Activated CD4-positive, CD25-positive, alpha-beta regulatory T cell treated with anti-CD3 and anti-CD28 coated beads, Interleukin-2, amount 50 U/mL, for 72 hours (primary cell): Measurements from ENCODE around the gene KRTAP10-12.

ENCODE experiments used
- DNase-seq: peaks from one replicate; pipeline ENCODE4 v3.0.0; 2021

KRTAP10-12 gene

DNA sequence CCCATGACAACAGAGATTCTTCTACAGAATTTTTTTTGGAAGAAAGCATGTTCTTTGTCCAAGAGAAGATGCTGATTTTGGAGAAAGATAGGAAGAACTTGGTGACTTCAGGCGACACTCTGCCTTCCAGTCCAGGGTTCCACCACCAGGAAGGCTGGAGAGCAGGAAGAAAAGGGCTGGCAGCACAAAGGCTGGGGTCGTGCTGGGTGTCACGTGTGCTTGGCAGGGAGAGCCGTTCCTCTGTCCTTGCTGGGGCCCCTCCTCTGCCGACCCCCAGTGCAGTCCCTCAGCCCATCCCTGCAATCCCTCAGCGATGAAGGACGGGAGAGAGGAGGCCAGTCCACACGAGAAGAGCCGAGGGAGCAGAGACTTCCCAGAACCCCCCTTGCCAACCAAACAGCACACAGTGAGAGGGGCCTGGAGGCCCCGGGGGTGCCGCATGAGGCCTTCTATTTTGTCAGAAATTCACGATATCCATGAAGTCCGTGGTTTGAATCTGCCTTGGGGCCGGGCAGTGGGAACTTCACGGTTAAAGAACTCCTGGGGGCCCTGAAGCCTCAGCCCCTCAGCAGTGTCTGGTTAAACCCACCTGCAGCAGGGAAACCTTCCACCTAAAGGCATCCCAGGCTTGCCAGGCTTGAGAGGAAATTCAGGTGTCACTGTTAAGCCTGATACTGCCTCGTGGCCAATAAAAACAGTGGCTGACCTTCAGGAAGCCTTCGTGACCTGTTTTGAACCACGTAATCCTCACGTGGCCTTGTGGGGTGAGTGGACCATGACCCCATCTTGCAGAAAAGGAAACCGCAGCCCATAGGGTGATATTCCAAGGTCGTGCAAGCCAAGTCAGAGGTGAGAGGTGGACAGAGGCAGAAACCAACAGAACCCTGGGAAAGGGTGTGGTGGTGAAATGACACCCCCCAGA, 3.4 kb downstream of the KRTAP10-12 start:
- DNase-seq, result peak; percentile 12

DNA sequence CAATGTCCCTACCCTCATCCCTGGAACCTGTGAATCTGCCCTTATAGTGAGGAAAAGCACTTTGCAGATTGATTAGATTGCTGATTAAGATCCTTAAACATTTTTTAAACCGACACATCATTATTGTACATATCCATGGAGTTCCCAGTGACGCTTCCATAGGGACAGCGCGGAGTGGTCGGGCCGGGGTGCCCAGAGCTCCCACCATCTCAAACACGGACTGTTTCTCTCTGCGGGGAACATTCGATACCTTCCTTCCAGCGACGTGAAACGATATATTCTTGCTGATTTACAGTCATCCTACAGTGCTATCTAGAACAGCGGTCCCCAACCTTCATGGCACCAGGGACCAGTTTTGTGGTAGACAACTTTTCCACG, 4.0 kb downstream of the KRTAP10-12 start:
- DNase-seq, result no peak

DNA sequence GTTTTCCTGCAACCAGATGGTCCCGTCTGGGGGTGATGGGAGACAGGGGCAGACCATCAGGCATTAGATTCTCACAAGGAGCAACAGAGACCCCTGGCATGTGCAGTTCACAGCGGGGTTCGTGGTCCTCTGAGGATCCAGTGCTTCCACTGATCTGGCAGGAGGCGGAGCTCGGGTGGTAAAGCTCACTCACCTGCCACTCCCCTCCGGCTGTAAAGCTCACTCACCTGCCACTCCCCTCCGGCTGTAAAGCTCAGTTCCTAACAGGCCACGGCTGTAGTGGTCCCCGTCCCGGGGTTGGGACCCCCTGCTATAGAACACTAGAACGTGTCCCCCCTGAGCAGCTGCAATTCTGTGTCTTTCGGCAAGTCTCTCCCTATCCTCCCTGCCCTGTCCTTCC, 4.6 kb downstream of the KRTAP10-12 start:
- DNase-seq, result no peak

DNA sequence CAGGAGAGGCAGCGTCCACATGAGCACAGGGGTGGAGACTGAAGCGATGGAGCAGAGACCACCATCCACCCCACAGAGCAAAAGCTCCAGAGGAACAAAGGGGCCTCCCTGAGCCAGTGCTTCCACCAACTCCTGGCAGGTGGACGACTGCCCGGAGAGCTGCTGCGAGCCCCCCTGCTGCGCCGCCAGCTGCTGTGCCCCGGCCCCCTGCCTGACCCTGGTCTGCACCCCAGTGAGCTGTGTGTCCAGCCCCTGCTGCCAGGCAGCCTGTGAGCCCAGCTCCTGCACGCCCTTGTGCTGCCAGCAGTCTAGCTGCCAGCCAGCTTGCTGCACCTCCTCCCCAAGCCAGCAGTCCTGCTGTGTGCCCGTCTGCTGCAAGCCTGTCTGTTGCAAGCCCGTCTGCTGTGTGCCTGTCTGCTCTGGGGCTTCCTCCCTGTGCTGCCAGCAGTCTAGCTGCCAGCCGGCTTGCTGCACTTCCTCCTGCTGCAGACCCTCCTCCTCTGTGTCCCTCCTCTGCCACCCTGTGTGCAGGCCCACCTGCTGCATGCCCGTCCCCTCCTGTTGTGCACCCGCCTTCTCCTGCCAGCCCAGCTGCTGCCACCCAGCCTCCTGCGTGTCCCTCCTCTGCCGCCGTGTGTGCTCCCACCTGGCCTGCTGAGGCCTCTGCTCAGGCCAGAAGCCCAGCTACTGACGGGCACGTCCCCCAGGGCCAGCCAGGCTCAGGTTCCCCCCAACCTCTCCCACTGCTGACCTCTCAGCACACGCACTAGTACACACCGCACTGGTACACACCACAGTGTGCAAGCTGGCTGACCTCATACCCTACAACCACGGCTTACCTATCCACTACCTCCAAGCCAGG, 5.4 kb downstream of the KRTAP10-12 start:
- peak; percentile 25 for DNase-seq

DNA sequence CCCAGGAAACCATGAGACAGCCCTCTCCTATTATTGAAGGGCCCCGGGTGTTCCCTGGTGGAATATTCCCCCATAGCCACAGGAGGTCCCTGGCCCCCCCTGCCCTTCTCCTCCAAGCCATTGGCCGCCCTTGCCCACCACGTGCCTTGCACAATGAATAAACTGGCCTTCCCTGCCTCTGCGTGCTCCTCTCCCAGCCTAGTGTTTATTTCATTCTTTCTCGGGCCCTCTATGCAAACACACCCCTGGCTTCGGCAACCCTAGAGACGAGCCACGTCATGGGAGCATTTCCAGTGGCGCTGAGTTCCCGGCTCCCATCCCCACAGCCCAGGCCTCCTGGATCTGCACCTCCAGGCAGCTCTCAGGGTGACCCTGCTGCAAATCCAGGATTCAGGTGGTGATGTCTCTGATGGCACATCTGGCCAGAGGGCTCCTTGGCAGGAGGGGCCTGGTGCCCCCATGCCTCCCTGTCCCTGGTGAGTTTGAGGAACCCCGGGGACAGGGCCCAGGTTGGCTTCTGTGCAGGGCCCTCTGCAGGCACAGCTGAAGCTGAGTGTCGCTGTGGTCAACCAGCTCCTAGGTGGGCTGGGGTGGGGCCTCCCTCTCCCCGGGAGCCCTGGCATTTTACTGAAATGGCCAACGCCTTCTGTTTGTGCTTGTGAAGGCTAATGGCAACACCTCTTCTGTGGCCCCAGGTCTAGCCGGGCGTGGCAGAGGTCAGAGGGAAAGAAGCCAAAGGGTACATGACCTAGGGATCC, 6.2 kb downstream of the KRTAP10-12 start:
- DNase-seq, result peak; percentile 16

DNA sequence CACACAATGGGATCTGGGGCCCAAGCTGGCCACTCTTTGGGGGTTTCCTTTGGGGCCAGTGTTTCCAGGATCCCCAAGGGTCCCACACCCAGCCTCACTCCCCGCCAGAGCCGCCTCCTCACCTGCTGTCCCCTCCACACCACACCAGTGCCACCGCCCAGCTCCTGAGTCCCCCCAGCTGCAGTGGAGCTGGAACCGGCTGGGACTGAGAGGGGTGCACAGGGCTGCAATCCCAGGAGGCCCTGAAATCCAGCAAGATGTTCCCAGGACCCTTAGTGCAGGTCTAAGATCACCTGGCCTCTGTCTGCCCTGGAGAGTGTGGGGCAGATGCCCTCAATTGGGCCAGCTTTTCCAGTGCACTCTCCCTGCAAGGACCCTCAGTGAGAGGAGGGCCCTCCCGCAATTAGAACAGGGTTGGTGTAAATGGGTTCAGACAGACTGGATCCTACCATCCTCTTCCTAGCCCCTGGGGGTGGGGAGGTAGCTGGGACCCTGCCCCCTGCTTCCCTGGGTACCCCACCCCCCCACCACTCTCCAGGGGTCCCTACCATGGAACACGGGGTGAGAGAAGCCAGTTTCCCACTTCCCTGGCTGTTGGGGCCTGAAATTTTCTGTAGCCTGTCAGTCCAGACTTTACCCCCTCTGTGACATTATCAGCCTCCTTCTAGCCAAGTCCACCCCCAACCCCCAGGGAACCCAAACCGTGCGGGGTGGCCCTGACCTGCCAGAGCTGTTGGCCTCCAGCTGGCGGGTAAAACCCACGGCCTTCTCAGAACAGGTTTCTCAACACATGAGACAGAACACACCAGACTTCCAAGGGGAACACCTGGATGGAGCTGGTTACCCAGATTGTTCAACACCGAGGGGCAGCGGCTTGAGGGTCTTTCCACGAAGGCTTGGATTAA, 7.0 kb downstream of the KRTAP10-12 start:
- peak; percentile 21 for DNase-seq

DNA sequence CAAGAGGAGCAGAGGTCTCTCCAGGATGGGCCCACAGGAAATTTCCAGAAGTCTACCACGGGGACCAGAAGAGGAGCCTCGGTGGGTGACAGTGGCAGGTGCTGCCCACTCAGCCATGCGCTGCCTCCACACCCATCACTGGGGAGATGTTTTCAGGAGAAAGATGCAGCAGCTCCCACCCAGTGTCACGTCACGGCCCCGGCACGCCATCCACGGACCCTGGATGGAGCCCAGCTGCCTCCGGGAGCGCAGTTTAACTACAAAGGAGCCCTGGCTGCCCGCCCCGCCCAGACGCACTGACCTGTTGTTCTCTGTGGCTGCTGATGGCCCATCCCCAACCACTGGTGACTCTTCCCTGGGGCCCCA, 7.6 kb downstream of the KRTAP10-12 start:
- DNase-seq, result no peak

DNA sequence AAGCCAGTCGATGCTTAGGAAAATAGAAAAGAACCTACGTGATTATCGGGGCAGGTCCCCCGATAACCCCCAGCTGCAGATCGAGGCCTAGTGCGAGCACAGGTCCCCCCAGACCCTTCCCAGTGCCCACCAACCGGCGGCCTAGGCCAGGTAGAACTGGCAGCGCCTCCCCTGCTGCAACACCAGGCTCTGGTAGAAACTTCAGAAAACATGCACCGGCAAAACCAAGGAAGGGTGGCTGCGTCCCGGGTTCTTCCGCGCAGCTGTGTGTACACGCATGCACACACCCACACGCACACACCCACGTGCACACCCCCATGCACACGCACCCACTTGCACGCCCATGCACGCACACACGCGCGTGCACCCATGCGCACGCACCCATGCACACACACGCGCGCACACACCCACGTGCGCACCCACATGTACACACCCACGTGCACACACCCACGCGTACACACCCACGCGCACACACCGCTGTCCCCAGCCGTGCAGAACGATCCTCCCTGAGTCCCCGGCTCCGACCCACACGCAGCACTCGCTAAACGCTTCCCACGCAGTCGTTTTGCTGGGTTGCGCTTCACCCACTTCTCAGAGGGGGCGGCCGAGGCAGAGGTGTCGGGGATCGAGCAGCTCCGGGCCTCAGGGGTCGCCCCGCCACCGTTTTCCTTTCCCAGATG, 9.2 kb downstream of the KRTAP10-12 start:
- DNase-seq, result peak; percentile 22

DNA sequence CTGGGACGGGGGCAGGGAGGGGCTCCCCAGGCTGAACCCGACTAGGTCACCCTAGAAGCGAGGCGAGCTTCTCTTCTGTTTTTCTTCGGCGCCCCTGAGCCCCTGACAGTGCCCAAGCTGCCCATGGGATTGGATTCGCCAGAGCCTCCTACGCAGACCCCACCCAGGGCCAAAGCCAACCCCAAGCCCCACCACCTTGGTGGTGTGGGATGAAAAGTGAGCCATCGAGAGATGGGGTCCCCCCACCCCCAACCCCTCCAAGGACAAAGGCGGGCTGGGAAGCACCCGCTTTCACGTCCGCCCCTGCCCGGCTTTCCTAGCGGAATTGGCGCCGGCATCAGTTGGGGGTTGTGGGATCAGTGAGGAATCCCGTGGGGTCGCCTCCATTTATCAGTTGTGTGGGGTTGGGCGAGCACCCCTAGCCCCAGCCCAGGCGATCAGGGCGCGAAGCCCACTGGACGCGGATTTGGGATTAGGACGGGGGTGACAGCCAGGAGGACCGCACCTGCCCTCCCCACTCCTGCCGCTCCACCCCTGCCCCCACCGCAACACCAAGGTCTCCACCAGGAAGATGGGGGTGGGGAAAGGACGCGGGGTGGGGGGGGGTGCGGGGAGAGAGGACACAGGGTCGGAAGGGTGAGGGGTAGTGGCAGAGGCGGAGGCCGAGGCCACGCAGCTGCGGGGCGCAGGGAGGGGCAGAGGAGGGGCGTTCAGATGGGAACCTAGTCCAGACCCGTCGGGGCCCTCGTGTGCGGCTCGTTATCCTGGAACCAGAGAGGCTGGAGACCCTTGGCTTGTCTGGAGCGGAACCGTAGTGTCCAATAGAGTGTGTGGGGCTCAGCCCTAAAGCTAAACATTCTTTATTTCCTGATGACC, 10.0 kb downstream of the KRTAP10-12 start:
- DNase-seq, result peak; percentile 19

DNA sequence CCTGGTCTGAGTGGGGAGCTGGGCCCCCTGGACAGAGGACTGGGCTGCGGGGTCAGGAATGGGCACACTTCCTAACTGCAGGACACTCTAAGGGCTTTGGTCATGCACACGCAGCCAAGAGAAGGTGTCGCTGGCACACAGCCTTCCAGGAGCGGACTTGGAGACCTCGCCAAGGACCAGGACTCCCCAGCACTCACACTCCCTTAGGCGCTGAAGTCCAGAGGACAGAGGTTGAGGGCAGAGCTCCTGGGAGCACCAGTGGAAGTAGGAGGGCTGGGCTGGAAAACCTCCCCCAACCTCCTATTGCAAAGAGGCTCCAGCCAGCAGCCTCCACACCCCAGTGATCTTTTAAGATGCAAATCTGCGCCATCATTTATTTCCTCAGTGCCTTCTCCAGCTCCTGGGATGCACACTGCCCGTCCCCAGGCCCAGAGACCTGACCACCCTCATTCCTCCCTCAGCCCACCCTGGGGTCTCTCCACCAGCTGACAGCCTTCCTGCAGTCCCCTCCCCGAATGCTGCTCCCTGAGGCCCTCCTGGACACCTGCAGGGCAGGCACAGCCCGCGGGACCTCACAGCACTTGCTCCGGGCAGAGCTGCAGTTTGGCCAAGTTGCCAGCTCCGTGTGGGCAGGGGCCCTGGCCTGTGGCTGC, 11.4 kb downstream of the KRTAP10-12 start:
- peak; percentile 30 for DNase-seq

DNA sequence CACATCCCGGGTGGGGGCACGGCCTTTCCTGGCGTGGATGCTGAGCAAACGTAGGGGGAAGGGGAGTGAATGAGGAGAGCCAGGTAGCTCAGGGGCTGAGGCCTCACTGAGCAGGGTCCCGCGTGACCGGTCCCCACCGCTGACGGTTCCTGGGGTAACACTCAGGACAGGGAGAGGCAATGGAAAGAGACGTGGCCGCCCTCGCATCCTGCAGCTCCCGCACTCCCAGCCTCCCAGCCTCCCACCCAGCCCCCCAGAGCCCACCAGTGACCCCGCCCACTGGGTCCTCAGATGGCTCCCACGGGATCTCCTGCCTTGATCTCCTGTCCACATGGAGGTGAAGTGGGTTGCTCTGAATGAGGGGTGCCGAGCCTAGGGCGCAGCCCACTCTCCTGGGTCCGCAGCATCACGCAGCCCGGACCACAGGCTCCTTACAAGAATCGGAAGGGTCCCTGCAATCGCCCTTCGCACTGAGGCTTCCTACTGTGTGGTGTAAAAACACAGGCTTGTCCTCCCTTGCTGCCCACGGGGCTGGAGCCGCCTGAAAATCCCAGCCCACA, 12.0 kb downstream of the KRTAP10-12 start:
- peak; percentile 17 for DNase-seq

DNA sequence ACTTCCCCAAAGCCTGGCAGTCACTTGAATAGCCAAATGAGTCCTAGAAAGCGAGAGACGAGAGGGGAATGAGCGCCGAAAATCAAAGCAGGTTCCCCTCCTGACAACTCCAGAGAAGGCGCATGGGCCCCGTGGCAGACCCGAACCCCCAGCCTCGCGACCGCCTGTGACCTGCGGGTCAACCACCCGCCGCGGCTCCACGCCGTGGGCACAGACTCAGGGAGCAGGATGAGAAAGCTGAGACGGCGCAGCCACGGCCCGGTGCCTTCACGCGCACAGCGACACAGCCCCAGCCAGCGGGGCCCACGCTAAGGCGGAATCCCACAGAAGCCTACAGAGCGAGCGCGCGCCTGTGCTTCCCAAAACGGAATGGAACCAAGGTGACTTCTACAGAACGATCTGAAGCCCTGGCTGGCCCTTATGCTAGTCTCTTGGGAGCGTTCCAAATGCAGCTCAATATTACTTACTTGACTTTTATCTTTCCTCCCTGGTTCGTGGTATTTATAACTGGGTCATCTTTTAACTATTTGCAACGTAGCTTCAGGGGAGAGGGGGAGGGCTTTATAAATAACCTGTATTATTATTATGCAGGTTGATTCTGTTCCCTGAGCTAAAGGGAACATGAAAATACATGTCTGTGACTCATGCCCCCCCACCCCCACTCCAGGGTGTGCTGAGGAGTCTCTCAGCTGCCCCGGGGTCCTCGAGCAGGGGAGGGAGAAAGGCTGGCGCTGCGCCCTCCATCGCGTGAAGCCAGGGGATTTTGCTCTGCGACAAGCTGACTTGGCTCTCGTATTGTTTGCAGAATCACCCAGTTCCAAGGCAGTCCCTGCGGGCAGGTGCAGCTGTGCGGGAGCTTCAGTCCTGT, 12.7 kb downstream of the KRTAP10-12 start:
- DNase-seq, result peak; percentile 23

DNA sequence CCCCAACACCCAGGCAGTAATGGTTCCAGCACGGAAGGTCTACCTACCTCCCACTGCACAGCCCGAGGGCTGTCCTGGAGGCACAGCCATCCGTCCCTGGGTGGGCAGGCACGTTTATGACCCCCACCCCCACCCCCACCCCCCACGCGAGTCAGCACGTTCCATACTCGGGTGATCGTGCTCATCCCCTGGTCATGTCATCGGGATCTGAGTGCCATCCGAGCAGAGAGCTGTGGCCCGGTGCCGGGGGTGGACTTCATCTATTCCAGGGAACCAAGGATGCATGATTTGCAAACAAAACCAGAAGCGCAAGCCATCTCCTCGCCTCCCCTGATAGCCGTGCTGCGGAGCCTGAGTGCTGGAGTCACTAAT, 13.3 kb downstream of the KRTAP10-12 start:
- peak; percentile 17 for DNase-seq

DNA sequence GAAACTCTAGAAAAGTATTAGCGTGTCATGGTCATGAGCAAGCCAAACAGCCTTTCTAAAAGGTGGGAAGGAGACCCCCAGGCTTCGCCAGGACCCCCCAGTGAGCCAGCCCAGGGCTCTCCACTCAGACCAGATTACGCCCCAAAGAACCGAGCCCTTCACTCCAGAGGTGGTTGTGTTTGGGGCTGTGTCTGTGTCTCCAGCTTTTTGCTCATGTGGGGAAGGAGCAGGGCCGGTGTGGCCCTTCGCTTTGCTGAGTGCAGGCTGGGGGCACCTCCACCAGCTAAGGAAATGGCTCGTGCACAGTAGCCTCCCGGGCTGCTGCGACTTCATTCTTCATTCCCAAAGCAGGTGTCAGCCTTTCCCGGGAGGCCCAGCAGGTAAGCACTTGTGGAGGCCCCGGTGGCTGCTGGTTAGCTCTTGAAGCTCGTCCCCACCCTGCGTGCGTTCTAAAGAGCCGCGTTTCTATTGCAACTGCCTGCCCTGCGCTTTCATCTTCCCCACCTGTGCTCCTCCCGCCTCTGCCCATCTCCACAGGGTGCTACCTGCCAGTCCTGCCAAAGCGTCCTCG, 13.9 kb downstream of the KRTAP10-12 start:
- peak; percentile 28 for DNase-seq

DNA sequence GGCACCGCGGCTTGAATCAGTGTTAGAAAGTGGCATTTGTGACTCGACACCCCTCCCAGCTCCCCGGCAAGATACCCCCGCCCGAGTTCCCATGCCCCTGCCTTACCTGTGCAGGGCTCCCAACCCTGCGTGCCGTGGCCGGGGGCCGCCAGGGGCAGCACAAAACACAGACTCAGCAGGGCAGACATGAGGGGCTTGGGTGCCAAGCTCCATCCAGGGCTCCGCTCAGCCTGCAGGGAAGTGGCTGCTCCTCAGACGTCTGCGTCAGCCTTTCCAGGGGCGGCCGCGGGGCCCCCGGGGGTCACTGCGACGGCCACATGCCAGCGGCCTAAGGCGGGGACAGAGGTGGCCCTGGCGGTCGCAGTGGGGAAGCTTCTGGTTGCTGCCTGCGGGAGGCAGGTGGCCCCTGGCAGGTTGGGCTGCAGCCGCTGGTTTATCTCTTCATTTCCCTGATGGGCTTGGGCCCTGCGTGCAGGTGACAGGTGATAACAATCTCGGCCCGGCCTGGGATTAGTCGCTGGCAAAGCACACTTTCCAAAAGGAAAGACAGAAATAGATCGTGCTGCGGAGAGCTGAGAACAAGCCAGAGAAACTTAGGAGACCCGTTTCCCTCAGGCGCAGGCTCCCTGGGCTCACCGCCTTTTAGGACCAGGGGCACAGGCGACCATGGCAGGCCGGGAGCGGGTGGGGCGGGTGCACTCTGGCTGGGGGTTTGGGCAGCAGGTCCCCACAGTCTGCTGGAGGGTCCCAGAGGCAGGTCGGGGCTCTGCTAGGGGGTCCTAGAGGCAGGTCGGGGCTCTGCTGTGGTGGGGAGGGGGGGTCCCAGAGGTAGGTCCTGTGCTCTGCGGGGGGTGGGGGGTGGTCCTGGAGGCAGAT, 14.6 kb downstream of the KRTAP10-12 start, which contains the start of gene TSPEAR:
TSS of gene TSPEAR (minus strand) at position 246 of the 876 bp plus-strand sequence. CDS start at position 188, 58 bp downstream.
- DNase-seq, result peak; percentile 30

DNA sequence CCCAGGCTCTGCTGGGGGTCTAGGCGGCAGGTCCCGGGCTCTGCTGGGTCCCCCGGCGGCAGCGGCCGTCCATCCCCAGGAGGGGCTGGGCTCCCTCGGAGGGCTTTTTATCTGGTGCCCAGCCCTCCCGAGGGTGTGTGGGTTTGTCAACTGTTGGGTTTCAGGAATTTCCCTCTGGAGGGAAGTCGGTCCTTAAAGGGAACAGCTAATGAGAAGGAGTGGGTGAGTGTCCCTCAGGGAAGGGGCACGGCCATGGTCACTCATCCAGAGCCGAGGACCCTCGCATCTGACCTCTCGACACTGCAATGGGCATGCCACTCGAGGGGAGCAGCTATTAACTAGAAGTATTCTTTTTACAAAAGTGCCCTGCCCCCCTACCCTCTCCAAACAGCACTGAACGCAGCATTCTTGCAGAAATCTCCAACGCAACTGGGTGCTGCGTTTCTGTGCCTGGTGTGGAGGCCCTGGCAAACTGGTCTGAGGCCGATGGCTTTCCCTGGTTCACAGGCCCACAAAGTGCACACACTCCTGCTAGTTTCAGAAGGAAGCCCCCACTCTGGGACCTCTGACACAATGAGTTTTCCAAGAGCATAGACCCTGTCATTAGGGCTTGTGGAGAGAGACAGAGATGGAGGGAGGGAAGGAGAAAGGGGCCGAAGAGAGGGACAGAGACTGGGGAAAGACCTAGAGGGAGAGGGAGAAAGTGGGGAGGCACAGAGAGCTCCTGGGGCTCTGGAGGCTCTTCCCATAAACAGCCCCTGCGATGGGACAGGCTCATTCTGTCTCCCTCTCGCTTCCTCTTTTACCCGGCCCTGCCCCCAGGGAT, 15.4 kb downstream of the KRTAP10-12 start:
- DNase-seq, result peak; percentile 22
